Glutamatergic neuron (in vitro differentiated cells): Measurements from ENCODE around the gene ASPN. TPM values are rescaled to one million over a fixed set of nuclear protein-coding genes. Genes with fewer than 3 reads are reported as not detected.

ENCODE experiments used
- DNase-seq: peaks from one replicate; pipeline ENCODE4 v3.0.0; 2022
- H3K27ac Mint-ChIP-seq: one replicate; pipeline ENCODE4 v1.8.0; 2020; ENCODE audit warnings: mild to moderate bottlenecking, mixed read lengths, inconsistent platforms; ENCODE audit not compliant: unreplicated experiment
- H3K27me3 Mint-ChIP-seq: one replicate; pipeline ENCODE4 v1.8.0; 2020; ENCODE audit warnings: mild to moderate bottlenecking, moderate library complexity, mixed read lengths, inconsistent platforms; ENCODE audit not compliant: unreplicated experiment
- H3K36me3 Mint-ChIP-seq: one replicate; pipeline ENCODE4 v1.8.0; 2020; ENCODE audit warnings: mild to moderate bottlenecking, mixed read lengths, inconsistent platforms; ENCODE audit not compliant: unreplicated experiment
- H3K4me1 Mint-ChIP-seq: one replicate; pipeline ENCODE4 v1.8.0; 2020; ENCODE audit warnings: mild to moderate bottlenecking, low read depth, mixed read lengths, inconsistent platforms; ENCODE audit not compliant: unreplicated experiment
- H3K4me3 Mint-ChIP-seq: one replicate; pipeline ENCODE4 v1.8.0; 2020; ENCODE audit warnings: mild to moderate bottlenecking, mixed read lengths, inconsistent platforms; ENCODE audit not compliant: unreplicated experiment
- H3K9me3 Mint-ChIP-seq: one replicate; pipeline ENCODE4 v1.8.0; 2020; ENCODE audit warnings: mild to moderate bottlenecking, moderate library complexity, mixed read lengths, inconsistent platforms; ENCODE audit not compliant: unreplicated experiment
- long read RNA-seq: library from polyadenylated mRNA; unstranded; transcript quantifications from one replicate; pipeline ENCODE4 v2.0.0, GENCODE V29; 2020; ENCODE audit not compliant: unreplicated experiment
- total RNA-seq: library from RNA; stranded (reverse); fragmentation: NEBNext Ultra II Directional; extraction: Animal tissue kit (Norgen Biotek cat#: 25700); gene quantifications from one replicate; pipeline ENCODE4 v1.2.1, GENCODE V29; 2021; ENCODE audit not compliant: unreplicated experiment
- TF ChIP-seq, protein P1 (sequence below): fragments of 200-600 bp; sonication (generic); IDR thresholded peaks from one replicate; pipeline ENCODE4 v1.5.0; 2021; ENCODE audit not compliant: partially characterized antibody, unreplicated experiment

The ASPN gene
- total RNA-seq = not detected
- long read RNA-seq = 0 reads

DNA sequence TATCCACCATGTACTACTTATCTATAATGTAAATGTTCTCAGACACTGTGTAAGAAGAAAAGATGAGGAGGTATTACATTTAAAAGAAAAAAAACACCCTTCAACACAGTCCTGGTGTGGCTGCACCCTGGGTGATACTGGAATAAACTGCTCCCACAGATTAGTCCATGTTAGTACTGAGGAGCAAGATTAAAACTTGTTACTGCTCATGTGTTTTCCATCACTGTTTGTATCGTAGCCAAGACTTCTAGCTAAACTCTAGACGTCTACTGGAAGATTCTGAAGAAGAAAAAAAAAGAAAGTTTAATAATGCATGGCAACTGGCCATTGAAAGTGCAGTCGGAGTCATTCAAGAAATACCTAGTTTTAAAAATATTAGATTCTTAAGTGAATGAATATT lies at the start of gene ASPN:
TSS of gene ASPN (minus strand) at position 178 of the 400 bp plus-strand sequence.
- H3K9me3 Mint-ChIP-seq = no peaks in the 10 kb centered on the region
- no peak for DNase-seq
- TF ChIP-seq, protein P1, sequence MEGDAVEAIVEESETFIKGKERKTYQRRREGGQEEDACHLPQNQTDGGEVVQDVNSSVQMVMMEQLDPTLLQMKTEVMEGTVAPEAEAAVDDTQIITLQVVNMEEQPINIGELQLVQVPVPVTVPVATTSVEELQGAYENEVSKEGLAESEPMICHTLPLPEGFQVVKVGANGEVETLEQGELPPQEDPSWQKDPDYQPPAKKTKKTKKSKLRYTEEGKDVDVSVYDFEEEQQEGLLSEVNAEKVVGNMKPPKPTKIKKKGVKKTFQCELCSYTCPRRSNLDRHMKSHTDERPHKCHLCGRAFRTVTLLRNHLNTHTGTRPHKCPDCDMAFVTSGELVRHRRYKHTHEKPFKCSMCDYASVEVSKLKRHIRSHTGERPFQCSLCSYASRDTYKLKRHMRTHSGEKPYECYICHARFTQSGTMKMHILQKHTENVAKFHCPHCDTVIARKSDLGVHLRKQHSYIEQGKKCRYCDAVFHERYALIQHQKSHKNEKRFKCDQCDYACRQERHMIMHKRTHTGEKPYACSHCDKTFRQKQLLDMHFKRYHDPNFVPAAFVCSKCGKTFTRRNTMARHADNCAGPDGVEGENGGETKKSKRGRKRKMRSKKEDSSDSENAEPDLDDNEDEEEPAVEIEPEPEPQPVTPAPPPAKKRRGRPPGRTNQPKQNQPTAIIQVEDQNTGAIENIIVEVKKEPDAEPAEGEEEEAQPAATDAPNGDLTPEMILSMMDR = no peak
- H3K4me3 Mint-ChIP-seq = no peak within 1 kb of the TSS
- no peaks in the 10 kb centered on the region for H3K36me3 Mint-ChIP-seq
- H3K27me3 Mint-ChIP-seq = no peaks in the 10 kb centered on the region
- H3K4me1 Mint-ChIP-seq = no peaks in the 10 kb centered on the region
- H3K27ac Mint-ChIP-seq = no peak within 1 kb of the TSS

DNA sequence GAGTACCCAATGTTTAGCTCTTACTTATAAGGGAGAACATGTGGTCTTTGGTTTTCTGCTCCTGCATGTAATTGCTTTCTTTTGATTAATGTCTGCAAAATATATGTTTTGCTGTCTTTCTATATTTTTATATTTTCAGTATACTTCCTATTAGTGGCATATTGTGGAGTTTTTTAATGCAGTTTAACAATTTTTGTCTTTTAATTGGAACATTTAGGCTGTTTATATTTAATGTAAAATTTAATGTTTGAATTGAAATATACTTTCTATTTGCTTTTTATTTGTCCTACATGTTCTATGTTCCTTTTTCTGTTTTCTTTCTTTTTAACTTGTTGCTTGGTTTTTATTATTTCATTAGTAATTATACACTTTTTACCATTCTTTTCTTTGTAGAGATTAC lies 48.6 kb upstream of the ASPN start:
- Mint-ChIP-seq H3K36me3 (peaks cover 9% of the 10 kb centered on the region), H3K9me3 (peaks cover 6% of the 10 kb centered on the region), H3K4me1 (peaks cover 10% of the 10 kb centered on the region), H3K4me3 (no peak overlapping the region), H3K27me3 (no peaks in the 10 kb centered on the region), H3K27ac (no peak overlapping the region)
- no peak for DNase-seq
- TF ChIP-seq, protein P1 = no peak

DNA sequence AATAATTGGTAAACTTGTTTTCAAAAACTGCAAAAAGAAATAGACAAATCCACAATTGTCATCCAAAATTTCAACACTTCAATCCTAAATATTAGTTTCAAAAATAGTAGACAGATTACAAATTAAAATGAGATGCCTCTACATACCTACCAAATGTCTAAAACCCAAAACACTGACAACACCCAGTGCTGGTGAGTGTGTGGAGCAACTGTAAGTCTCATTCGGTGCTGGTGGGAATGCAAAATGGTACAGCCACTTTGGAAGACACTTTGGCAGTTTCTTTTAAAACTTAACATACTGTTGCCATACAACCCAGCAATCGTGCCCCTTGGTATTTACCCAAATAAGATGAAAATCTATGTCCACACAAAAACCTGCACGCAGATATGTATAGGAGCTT lies 46.8 kb upstream of the ASPN start:
- H3K4me1 Mint-ChIP-seq = peaks cover 5% of the 10 kb centered on the region
- peaks cover 6% of the 10 kb centered on the region for H3K9me3 Mint-ChIP-seq
- no peak overlapping the region for H3K27ac Mint-ChIP-seq
- peaks cover 9% of the 10 kb centered on the region for H3K36me3 Mint-ChIP-seq
- no peak overlapping the region for H3K4me3 Mint-ChIP-seq
- no peaks in the 10 kb centered on the region for H3K27me3 Mint-ChIP-seq
- TF ChIP-seq, protein P1 = no peak
- no peak for DNase-seq

DNA sequence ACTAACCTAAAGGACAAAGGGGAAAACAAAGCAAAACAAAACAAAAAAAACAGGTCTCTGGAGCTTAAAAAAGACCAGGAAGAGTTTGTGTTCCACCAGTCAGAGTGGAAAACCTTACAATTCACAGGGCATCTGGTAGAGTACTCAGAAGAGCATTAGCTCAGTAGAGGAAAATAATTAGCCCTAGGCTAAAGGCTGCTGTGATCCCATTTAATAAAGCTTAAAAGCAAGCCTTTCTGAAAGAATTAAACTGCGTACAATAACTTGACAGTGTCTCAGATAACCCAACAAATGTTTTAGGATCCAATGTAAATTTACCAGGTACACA lies 46.2 kb upstream of the ASPN start:
- Mint-ChIP-seq H3K4me3 (no peak overlapping the region), H3K4me1 (peaks cover 5% of the 10 kb centered on the region), H3K36me3 (peaks cover 9% of the 10 kb centered on the region), H3K27ac (no peak overlapping the region), H3K27me3 (no peaks in the 10 kb centered on the region), H3K9me3 (peaks cover 6% of the 10 kb centered on the region)
- TF ChIP-seq, protein P1 = no peak
- no peak for DNase-seq

DNA sequence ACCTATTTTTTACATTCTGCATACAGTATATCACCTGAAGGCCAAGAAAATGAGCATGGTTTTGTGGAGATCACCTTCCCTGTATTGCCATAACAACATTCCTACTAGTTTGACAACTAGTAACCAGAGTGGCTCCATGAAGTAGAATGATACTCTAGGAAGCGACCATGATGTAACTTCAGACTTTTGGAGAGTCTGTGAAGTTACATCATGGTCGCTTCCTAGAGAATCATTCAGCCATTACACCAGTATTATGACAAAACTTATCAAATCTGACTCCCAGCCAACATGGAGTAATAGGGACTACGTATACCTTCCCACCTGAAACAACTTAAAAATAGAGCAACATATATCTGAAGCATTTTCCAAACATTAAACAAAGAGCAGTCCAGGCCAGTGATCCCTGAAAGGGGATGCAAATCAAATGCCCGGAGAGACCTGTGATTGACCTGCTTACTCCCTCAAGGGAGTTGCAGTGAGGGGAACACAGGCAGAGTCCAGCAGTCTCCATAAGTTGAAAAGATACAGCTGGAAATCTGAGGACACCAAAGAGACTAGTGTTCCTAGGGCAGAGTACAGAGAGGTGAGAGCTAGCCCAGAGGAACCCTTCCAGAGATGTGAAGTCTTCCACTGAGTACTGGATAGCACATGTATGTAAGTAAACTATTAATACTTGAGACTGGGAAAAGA lies 45.7 kb upstream of the ASPN start:
- no peak overlapping the region for H3K27ac Mint-ChIP-seq
- no peaks in the 10 kb centered on the region for H3K27me3 Mint-ChIP-seq
- H3K4me1 Mint-ChIP-seq = peaks cover 5% of the 10 kb centered on the region
- DNase-seq = no peak
- TF ChIP-seq, protein P1 = no peak
- peaks cover 3% of the 10 kb centered on the region for H3K9me3 Mint-ChIP-seq
- no peak overlapping the region for H3K4me3 Mint-ChIP-seq
- H3K36me3 Mint-ChIP-seq = peaks cover 4% of the 10 kb centered on the region
